WERI-Rb-1 (cell line): ENCODE measurements around the gene CELF3.
"Not testable (repeated sequence)": the region's sequence is repeated elsewhere in the genome, so short reads cannot be mapped to it uniquely, and the experiment has no call there.

Experiments used
- DNase-seq: peaks from one replicate; pipeline ENCODE4 v3.0.0-alpha.2; 2020
- H3K27ac ChIP-seq: fragments of 250-450 bp; sonication (Bioruptor Pico); 2 replicates; pipeline ENCODE4 v1.5.1; 2020; ENCODE audit warnings: mild to moderate bottlenecking, moderate library complexity
- H3K27me3 ChIP-seq: fragments of 250-450 bp; sonication (Bioruptor Pico); 2 replicates; pipeline ENCODE4 v1.5.1; 2021; ENCODE audit warnings: mild to moderate bottlenecking, low read depth, moderate library complexity; ENCODE audit not compliant: insufficient read depth, severe bottlenecking
- H3K36me3 ChIP-seq: fragments of 250-450 bp; sonication (Bioruptor Pico); 2 replicates; pipeline ENCODE4 v1.5.1; 2020; ENCODE audit warnings: mild to moderate bottlenecking, moderate library complexity
- H3K4me3 ChIP-seq: 2 replicates; pipeline ENCODE4 v1.5.1; 2011; ENCODE audit warnings: low read depth, mild to moderate bottlenecking, control low read depth, low read length
- H3K9me3 ChIP-seq: fragments of 250-450 bp; sonication (Bioruptor Pico); 2 replicates; pipeline ENCODE4 v1.5.1; 2021; ENCODE audit warnings: mild to moderate bottlenecking, moderate library complexity; ENCODE audit not compliant: severe bottlenecking
- CTCF ChIP-seq: IDR thresholded peaks from 2 replicates; pipeline ENCODE4 v1.5.1; 2011; ENCODE audit warnings: low read depth, mild to moderate bottlenecking, control low read depth, inconsistent platforms, low read length

Gene CELF3

GRCh38 chr1:151686561-151686960 lies 30.0 kb downstream of the CELF3 start:
- DNase-seq: no peak

GRCh38 chr1:151684128-151684527 lies 32.5 kb downstream of the CELF3 start:
- no peak for DNase-seq
- Histone ChIP-seq H3K4me3 (no peak overlapping the region), H3K9me3 (no peaks in the 10 kb centered on the region), H3K27ac (no peak overlapping the region), H3K27me3 (no peaks in the 10 kb centered on the region), H3K36me3 (peaks cover 57% of the 10 kb centered on the region)
- no peak for TF ChIP-seq CTCF

More at GRCh38 chr1:151686561-151686960, 30.0 kb downstream of the CELF3 start:
- H3K36me3 ChIP-seq: peaks cover 52% of the 10 kb centered on the region
- no peak overlapping the region for H3K27ac ChIP-seq
- TF ChIP-seq CTCF: no peak
- no peaks in the 10 kb centered on the region for H3K9me3 ChIP-seq
- H3K4me3 ChIP-seq: no peak overlapping the region
- H3K27me3 ChIP-seq: no peaks in the 10 kb centered on the region

- H3K36me3 ChIP-seq: peaks cover 67% of the 10 kb centered on the region
- H3K27me3 ChIP-seq, H3K9me3 ChIP-seq, H3K4me3 ChIP-seq, H3K27ac ChIP-seq, DNase-seq: not testable (repeated sequence)
Observed at GRCh38 chr1:151682901-151683300, 33.7 kb downstream of the CELF3 start.

- no peak for DNase-seq
- H3K9me3 ChIP-seq: no peaks in the 10 kb centered on the region
- H3K27me3 ChIP-seq: no peaks in the 10 kb centered on the region
- H3K4me3 ChIP-seq: no peak overlapping the region
- H3K27ac ChIP-seq: no peak overlapping the region
- TF ChIP-seq CTCF: no peak
- peaks cover 62% of the 10 kb centered on the region for H3K36me3 ChIP-seq
Observed at GRCh38 chr1:151681923-151682322, 34.7 kb downstream of the CELF3 start.

- Histone ChIP-seq H3K9me3 (no peaks in the 10 kb centered on the region), H3K4me3 (no peak overlapping the region), H3K27ac (no peak overlapping the region), H3K27me3 (no peaks in the 10 kb centered on the region), H3K36me3 (peaks cover 52% of the 10 kb centered on the region)
- TF ChIP-seq CTCF: no peak
- no peak for DNase-seq
Observed at GRCh38 chr1:151680826-151681225, 35.8 kb downstream of the CELF3 start.

GRCh38 chr1:151680391-151680790 lies 36.2 kb downstream of the CELF3 start:
- H3K27ac ChIP-seq: no peak overlapping the region
- no peak for TF ChIP-seq CTCF
- no peaks in the 10 kb centered on the region for H3K9me3 ChIP-seq
- peaks cover 48% of the 10 kb centered on the region for H3K36me3 ChIP-seq
- H3K27me3 ChIP-seq: no peaks in the 10 kb centered on the region
- no peak for DNase-seq
- no peak overlapping the region for H3K4me3 ChIP-seq
